K562 (cell line): ENCODE results near the gene CCDC187.

Experiments used
- ARID3A ChIP-seq: IDR thresholded peaks from 2 replicates; pipeline ENCODE4 v1.6.1; 2012; ENCODE audit warnings: low read depth, low read length, improper control_type of control experiment, borderline replicate concordance
- BRD4 ChIP-seq: fragments of 200-600 bp; sonication (generic); IDR thresholded peaks from 2 replicates; pipeline ENCODE4 v1.6.1; 2017; ENCODE audit warnings: inconsistent platforms
- CTCF ChIP-seq, 3 experiments: IDR thresholded peaks in 2 of 3; conservative IDR thresholded peaks in 1 of 3; 2 replicates each; pipeline ENCODE4 v1.5.1; 2011 to 2012; ENCODE audit warnings: low read length in 3 of 3, mild to moderate bottlenecking in 3 of 3, control low read depth in 2 of 3, improper control_type of control experiment in 1 of 3, inconsistent platforms in 1 of 3, low read depth in 1 of 3, mixed read lengths in 1 of 3, moderate library complexity in 1 of 3; ENCODE audit not compliant: insufficient read depth in 2 of 3
- EZH2 ChIP-seq: IDR thresholded peaks from 2 replicates; pipeline ENCODE4 v1.6.1; 2012; ENCODE audit warnings: low read depth, mild to moderate bottlenecking, inconsistent platforms, low read length, borderline replicate concordance
- IRF1 ChIP-seq: sonication (generic); formaldehyde crosslinking; IDR thresholded peaks from 2 replicates; pipeline ENCODE4 v1.8.0; 2022; ENCODE audit warnings: missing genetic modification reagents, mild to moderate bottlenecking, borderline replicate concordance
- PHF20 ChIP-seq: fragments of 450-650 bp; IDR thresholded peaks from 2 replicates; pipeline ENCODE4 v1.6.1; 2018; ENCODE audit not compliant: partially characterized antibody
- POLR2A ChIP-seq: fragments of 450-650 bp; conservative IDR thresholded peaks from 2 replicates; pipeline ENCODE4 v1.6.1; 2016
- POLR2G ChIP-seq: fragments of 200-400 bp; formaldehyde crosslinking; IDR thresholded peaks from 2 replicates; pipeline ENCODE4 v1.6.1; 2017; ENCODE audit warnings: low read depth, mild to moderate bottlenecking, antibody characterized with exemption, low read length, moderate library complexity
- ZBTB40 ChIP-seq, 2 experiments: fragments of 450-650 bp in 1 of 2; sonication (generic) in 1 of 2; formaldehyde crosslinking in 1 of 2; IDR thresholded peaks; 2 replicates each; pipeline versions ENCODE4 v1.7.1 to v1.9.0; 2016 to 2022; ENCODE audit warnings: inconsistent platforms in 1 of 2, mild to moderate bottlenecking in 1 of 2, missing genetic modification reagents in 1 of 2
- ZNF184 ChIP-seq: sonication (generic); formaldehyde crosslinking; IDR thresholded peaks from 2 replicates; pipeline ENCODE4 v1.5.0; 2020; ENCODE audit warnings: missing genetic modification reagents
- ZNF592 ChIP-seq: fragments of 450-650 bp; IDR thresholded peaks from 2 replicates; pipeline ENCODE4 v1.6.1; 2017; ENCODE audit warnings: antibody characterized with exemption, mild to moderate bottlenecking

GRCh38 chr9:136242918-136243525, 60.9 kb downstream of the CCDC187 start:
- no peak for TF ChIP-seq IRF1 (CRISPR knock-in tag)
- TF ChIP-seq CTCF (IDR thresholded peaks at IDR 0.05 in 2 of 3, conservative IDR thresholded peaks at IDR 0.05 in 1 of 3; ENCODE audit: insufficient read depth in 2 of 3, low read depth in 1 of 3, low read length in 3 of 3), result peak; percentile 24 to 49 (median 30); a peak in 3 of 6 replicates
- TF ChIP-seq PHF20, result no peak
- no peak for TF ChIP-seq ZBTB40 (IDR thresholded peaks at IDR 0.05)
- no peak for TF ChIP-seq ZBTB40 (CRISPR knock-in tag; IDR thresholded peaks at IDR 0.05)
- no peak for TF ChIP-seq POLR2G
- TF ChIP-seq ARID3A, result no peak
- TF ChIP-seq EZH2, result no peak
- TF ChIP-seq BRD4, result no peak
- no peak for TF ChIP-seq POLR2A
- TF ChIP-seq ZNF592, result no peak
- no peak for TF ChIP-seq ZNF184
